K562 (cell line): ENCODE results near the gene CYP21A2.

Source experiments
- CREM ChIP-seq: IDR thresholded peaks from 2 replicates; pipeline ENCODE4 v1.6.1; 2014; ENCODE audit warnings: antibody characterized with exemption, low read depth
- EGR1 ChIP-seq: fragments of 450-650 bp; conservative IDR thresholded peaks from 2 replicates; pipeline ENCODE4 v1.6.1; 2017; ENCODE audit warnings: mild to moderate bottlenecking
- SFPQ ChIP-seq: fragments of 200-400 bp; formaldehyde crosslinking; IDR thresholded peaks from 2 replicates; pipeline ENCODE4 v1.6.1; 2017; ENCODE audit warnings: mild to moderate bottlenecking, low read depth, low read length, moderate library complexity
- SMARCC2 ChIP-seq: fragments of 450-650 bp; IDR thresholded peaks from 2 replicates; pipeline ENCODE4 v1.6.1; 2017; ENCODE audit warnings: antibody characterized with exemption, moderate library complexity, mild to moderate bottlenecking, low read depth
- U2AF1 ChIP-seq: fragments of 200-400 bp; formaldehyde crosslinking; optimal IDR thresholded peaks from 2 replicates; pipeline ENCODE3; 2017; ENCODE audit warnings: mild to moderate bottlenecking, low read depth, low read length, moderate library complexity

- TF ChIP-seq EGR1 (no peak), CREM (no peak), SFPQ (no peak), SMARCC2 (no peak), U2AF1 (no peak)
Observed at GRCh38 chr6:32075781-32076180, 37.6 kb downstream of the CYP21A2 start.
